Mammary epithelial cell (primary cell): ENCODE results near the gene HOXA6.

Experiments used
- CTCF ChIP-seq, 2 donors: IDR thresholded peaks in 1 of 2; conservative IDR thresholded peaks in 1 of 2; 2 replicates each; pipeline ENCODE4 v1.5.1; 2011 to 2012; ENCODE audit warnings: inconsistent platforms in 2 of 2, low read length in 2 of 2, mild to moderate bottlenecking in 2 of 2, control low read depth in 1 of 2, low read depth in 1 of 2; ENCODE audit not compliant: insufficient read depth in 1 of 2; ENCODE audit errors: extremely low read depth in 1 of 2
- EZH2 ChIP-seq: IDR thresholded peaks from 2 replicates; pipeline ENCODE4 v1.6.1; 2012; ENCODE audit warnings: low read length, inconsistent platforms, borderline replicate concordance

- peak; percentile 21 for TF ChIP-seq EZH2
- TF ChIP-seq CTCF (conservative IDR thresholded peaks at IDR 0.05 in 1 of 2, IDR thresholded peaks at IDR 0.05 in 1 of 2; ENCODE audit: extremely low read depth in 1 of 2, insufficient read depth in 1 of 2, low read depth in 1 of 2, low read length in 2 of 2), result no peak
Measured at GRCh38 chr7:27193335-27194001, 45.9 kb upstream of the HOXA6 start.
